GM19372 (cell line): ENCODE measurements around the gene C17orf113.
"Not testable (repeated sequence)": the region's sequence is repeated elsewhere in the genome, so short reads cannot be mapped to it uniquely, and the experiment has no call there.

Source experiments
- ATAC-seq: cut with Tn5 transposase; IDR thresholded peaks from one replicate; pipeline ENCODE4 v1.9.1; 2021; ENCODE audit warnings: mild to moderate bottlenecking, low read depth, moderate library complexity; ENCODE audit not compliant: unreplicated experiment

The C17orf113 gene

GRCh38 chr17:42017866-42018200 is 32.6 kb downstream of the C17orf113 start:
- no peak for ATAC-seq

GRCh38 chr17:42016941-42017865 is 33.2 kb downstream of the C17orf113 start, which contains the start of gene DNAJC7:
TSS of gene DNAJC7 (minus strand) at chr17:42017439. CDS start at chr17:42017416, 23 bp downstream.
- ATAC-seq: peak; percentile 83

GRCh38 chr17:42016411-42016831 is 34.0 kb downstream of the C17orf113 start:
- no peak for ATAC-seq

GRCh38 chr17:42013740-42014139 is 36.7 kb downstream of the C17orf113 start:
- not testable (repeated sequence) for ATAC-seq

GRCh38 chr17:42012363-42012762 is 38.0 kb downstream of the C17orf113 start:
- ATAC-seq: not testable (repeated sequence)

GRCh38 chr17:42010898-42011516 is 39.4 kb downstream of the C17orf113 start:
- no peak for ATAC-seq

GRCh38 chr17:42010266-42010680 is 40.1 kb downstream of the C17orf113 start:
- not testable (repeated sequence) for ATAC-seq

GRCh38 chr17:42009170-42009569 is 41.2 kb downstream of the C17orf113 start:
- ATAC-seq: no peak

- ATAC-seq: no peak
Observed at GRCh38 chr17:42005166-42005565, 45.2 kb downstream of the C17orf113 start.

GRCh38 chr17:42002792-42003301 is 47.6 kb downstream of the C17orf113 start:
- no peak for ATAC-seq

GRCh38 chr17:42002175-42002791 is 48.1 kb downstream of the C17orf113 start:
- no peak for ATAC-seq

GRCh38 chr17:42001729-42002128 is 48.7 kb downstream of the C17orf113 start:
- ATAC-seq: no peak

- no peak for ATAC-seq
Observed at GRCh38 chr17:42000413-42001133, 49.8 kb downstream of the C17orf113 start.

GRCh38 chr17:41998497-41998896 is 51.9 kb downstream of the C17orf113 start:
- ATAC-seq: no peak

GRCh38 chr17:41996855-41997164 is 53.6 kb downstream of the C17orf113 start:
- ATAC-seq: no peak

- no peak for ATAC-seq
Observed at GRCh38 chr17:41992576-41992975, 57.8 kb downstream of the C17orf113 start.

- no peak for ATAC-seq
Observed at GRCh38 chr17:41989702-41990419, 60.5 kb downstream of the C17orf113 start.

- ATAC-seq: no peak
Observed at GRCh38 chr17:41988418-41988817, 62.0 kb downstream of the C17orf113 start.
